Keratinocyte (primary cell): ENCODE measurements around the gene VN1R5. TPM values are rescaled to one million over a fixed set of nuclear protein-coding genes. Genes with fewer than 3 reads are reported as not detected.

Experiments used
- DNase-seq: peaks from one replicate; pipeline ENCODE4 v3.0.0-alpha.2; 2011; ENCODE audit warnings: low read depth, missing footprints, low spot score
- FAIRE-seq: peaks from 2 replicates; lab custom pipeline; 2011; peaks lifted over from hg19 to GRCh38; lab: Jason Lieb, UNC
- H2AFZ ChIP-seq: 2 replicates; pipeline ENCODE4 v1.6.0; 2012; ENCODE audit warnings: low read length, control low read depth, inconsistent platforms; ENCODE audit not compliant: control insufficient read depth
- H3K27ac ChIP-seq: 2 replicates; pipeline ENCODE4 v1.5.1; 2011; ENCODE audit warnings: low read length; ENCODE audit not compliant: control insufficient read depth, insufficient read depth
- H3K27me3 ChIP-seq: 3 replicates; pipeline ENCODE4 v1.6.0; 2011; ENCODE audit warnings: low read length; ENCODE audit not compliant: control insufficient read depth, insufficient read depth; ENCODE audit errors: extremely low read depth
- H3K36me3 ChIP-seq, 2 experiments: 2 replicates in 1 of 2; 3 replicates in 1 of 2; pipeline ENCODE4 v1.5.1; 2011; ENCODE audit warnings: low read length in 2 of 2, mild to moderate bottlenecking in 1 of 2; ENCODE audit not compliant: control insufficient read depth in 2 of 2, insufficient read depth in 2 of 2; ENCODE audit errors: extremely low read depth in 1 of 2
- H3K4me1 ChIP-seq: 3 replicates; pipeline ENCODE4 v1.5.1; 2011; ENCODE audit warnings: low read length; ENCODE audit not compliant: control insufficient read depth, insufficient read depth; ENCODE audit errors: extremely low read depth
- H3K4me2 ChIP-seq: 3 replicates; pipeline ENCODE4 v1.6.0; 2011; ENCODE audit warnings: low read depth, low read length; ENCODE audit not compliant: control insufficient read depth, insufficient read depth; ENCODE audit errors: extremely low read depth
- H3K4me3 ChIP-seq, 3 experiments: fragments of 200-600 bp in 1 of 3; sonication (generic) in 1 of 3; 2 replicates in 2 of 3; 3 replicates in 1 of 3; pipeline ENCODE4 v1.5.1; 2011 to 2016; ENCODE audit warnings: low read length in 3 of 3, mild to moderate bottlenecking in 3 of 3, control low read depth in 2 of 3, inconsistent platforms in 1 of 3, low read depth in 1 of 3, mixed read lengths in 1 of 3, mixed run types in 1 of 3, moderate library complexity in 1 of 3; ENCODE audit not compliant: control insufficient read depth in 2 of 3, insufficient read depth in 2 of 3; ENCODE audit errors: extremely low read depth in 1 of 3
- H3K79me2 ChIP-seq: 2 replicates; pipeline ENCODE4 v1.6.0; 2012; ENCODE audit warnings: low read length; ENCODE audit not compliant: control insufficient read depth, insufficient read depth
- H3K9ac ChIP-seq: 3 replicates; pipeline ENCODE4 v1.6.0; 2011; ENCODE audit warnings: low read length; ENCODE audit not compliant: control insufficient read depth, insufficient read depth; ENCODE audit errors: extremely low read depth
- H3K9me1 ChIP-seq: 3 replicates; pipeline ENCODE4 v1.6.0; 2011; ENCODE audit warnings: low read length; ENCODE audit not compliant: control insufficient read depth, insufficient read depth; ENCODE audit errors: extremely low read depth
- H3K9me3 ChIP-seq: 2 replicates; pipeline ENCODE4 v1.5.1; 2012; ENCODE audit warnings: low read depth, low read length; ENCODE audit not compliant: control insufficient read depth
- H4K20me1 ChIP-seq: 3 replicates; pipeline ENCODE4 v1.6.0; 2011; ENCODE audit warnings: low read length; ENCODE audit not compliant: control insufficient read depth, insufficient read depth; ENCODE audit errors: extremely low read depth
- CTCF ChIP-seq, 3 experiments: IDR thresholded peaks in 1 of 3; conservative IDR thresholded peaks in 1 of 3; optimal IDR thresholded peaks in 1 of 3; 2 replicates in 2 of 3; 3 replicates in 1 of 3; pipeline versions ENCODE3 to v1.5.1; 2011; ENCODE audit warnings: low read length in 3 of 3, mild to moderate bottlenecking in 3 of 3, moderate library complexity in 2 of 3, control low read depth in 1 of 3, inconsistent platforms in 1 of 3; ENCODE audit not compliant: insufficient read depth in 2 of 3; ENCODE audit errors: extremely low read depth in 1 of 3
- EZH2 ChIP-seq: IDR thresholded peaks from one replicate; pipeline ENCODE4 v1.6.1; 2012; ENCODE audit warnings: inconsistent platforms, mild to moderate bottlenecking, low read length, moderate library complexity
- dilution Hi-C: fragments of 300-500 bp; cut with MboI; formaldehyde crosslinking; loops from one replicate; pipeline ENCODE4 v1.7.0; 2020; ENCODE audit warnings: low sequenced_read_pairs; ENCODE audit not compliant: extremely low pct_ligation_motif_present
- polyA plus RNA-seq, 5 experiments: library from polyadenylated mRNA; depleted of rRNA in 3 of 5; stranded (reverse) in 3 of 5; stranded (forward) in 1 of 5; unstranded in 1 of 5; fragments of >200 nt; gene quantifications; 1 replicate in 1 of 5; 2 replicates in 3 of 5; 3 replicates in 1 of 5; pipeline versions ENCODE4 v1.2.1 to v1.2.3, GENCODE V29; 2011 to 2012; ENCODE audit warnings: missing spikeins in 2 of 5, low read depth in 1 of 5, low replicate concordance in 1 of 5

VN1R5 gene
- polyA plus RNA-seq, 1 donor (not counting 4 experiments of a cell fraction or from before 2014, with no cell fraction given): not detected

- no peaks in the 10 kb centered on the region for H3K4me1 ChIP-seq
- H3K36me3 ChIP-seq: no peaks in the 10 kb centered on the region
- H3K27me3 ChIP-seq: no peaks in the 10 kb centered on the region
- no peaks in the 10 kb centered on the region for H3K9me1 ChIP-seq
- no peaks in the 10 kb centered on the region for H3K79me2 ChIP-seq
- FAIRE-seq: no peak
- no peak overlapping the region for H3K4me2 ChIP-seq
- TF ChIP-seq EZH2 (no peak), CTCF (optimal IDR thresholded peaks at IDR 0.05 in 1 of 3, IDR thresholded peaks at IDR 0.05 in 1 of 3, conservative IDR thresholded peaks at IDR 0.05 in 1 of 3; ENCODE audit: extremely low read depth in 1 of 3, insufficient read depth in 2 of 3, low read length in 3 of 3) (no peak)
- H4K20me1 ChIP-seq: no peaks in the 10 kb centered on the region
- dilution Hi-C loops: no loop called here
- H3K9ac ChIP-seq: no peak overlapping the region
- no peak overlapping the region for H3K27ac ChIP-seq
- no peak for DNase-seq
- no peak overlapping the region for H2AFZ ChIP-seq
- H3K9me3 ChIP-seq: no peaks in the 10 kb centered on the region
- H3K4me3 ChIP-seq: no peak overlapping the region
Observed at GRCh38 chr1:247243524-247244137, 12.2 kb upstream of the VN1R5 start.

DNA sequence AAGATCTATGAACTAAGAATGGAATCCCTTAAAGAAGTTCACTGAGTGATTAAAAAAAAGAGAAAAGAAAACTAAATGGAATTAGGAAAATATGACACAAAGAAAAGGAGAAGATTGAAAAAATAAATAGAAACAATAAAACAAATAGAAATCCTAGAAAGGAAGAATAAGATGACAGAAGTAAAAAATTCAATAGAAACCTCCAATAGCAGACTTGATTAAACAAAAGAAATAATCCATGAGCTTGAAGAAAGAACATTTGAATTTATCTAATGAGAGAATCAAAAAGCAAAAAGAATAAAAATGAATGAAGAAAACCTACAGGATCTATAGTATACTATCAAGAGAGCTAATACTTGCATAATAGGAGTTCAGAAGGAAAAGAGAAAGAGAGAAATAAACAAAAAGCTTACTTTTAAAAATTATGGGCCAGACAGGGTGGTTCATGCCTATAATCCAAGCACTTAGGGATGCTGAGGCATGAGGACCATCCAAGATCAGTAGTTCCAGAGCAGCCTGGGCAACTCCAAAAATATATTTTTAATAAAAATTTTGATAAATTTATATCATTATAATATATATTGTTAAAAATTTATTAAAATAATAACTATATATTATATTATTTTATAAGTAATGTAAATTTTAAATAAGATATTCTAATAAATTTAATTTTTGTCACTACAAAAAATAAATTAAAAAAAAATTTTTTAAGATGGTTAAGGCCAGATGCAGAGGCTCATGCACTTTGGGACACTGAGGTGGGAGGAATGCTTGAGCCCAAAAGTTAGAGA is 9.4 kb upstream of the VN1R5 start:
- dilution Hi-C loops: no loop called here
- no peaks in the 10 kb centered on the region for H3K79me2 ChIP-seq

More for the DNA sequence above, 9.4 kb upstream of the VN1R5 start:
- Histone ChIP-seq H3K4me3 (no peak overlapping the region), H3K36me3 (no peaks in the 10 kb centered on the region), H3K9me1 (no peaks in the 10 kb centered on the region), H3K27me3 (no peaks in the 10 kb centered on the region), H3K4me1 (no peaks in the 10 kb centered on the region), H4K20me1 (no peaks in the 10 kb centered on the region), H2AFZ (no peak overlapping the region), H3K4me2 (no peak overlapping the region), H3K27ac (no peak overlapping the region), H3K9ac (no peak overlapping the region), H3K9me3 (no peaks in the 10 kb centered on the region)
- TF ChIP-seq EZH2 (no peak), CTCF (optimal IDR thresholded peaks at IDR 0.05 in 1 of 3, IDR thresholded peaks at IDR 0.05 in 1 of 3, conservative IDR thresholded peaks at IDR 0.05 in 1 of 3; ENCODE audit: extremely low read depth in 1 of 3, insufficient read depth in 2 of 3, low read length in 3 of 3) (no peak)
- DNase-seq (no peak), FAIRE-seq (no peak)
